CD4-positive, alpha-beta T cell treated with Interleukin-15 for 4 hours (primary cell): Measurements from ENCODE around the gene SEMG2.

Experiments
- DNase-seq: peaks from one replicate; pipeline ENCODE4 v3.0.0-alpha.2; 2020; ENCODE audit warnings: low spot score

SEMG2 gene, protein sequence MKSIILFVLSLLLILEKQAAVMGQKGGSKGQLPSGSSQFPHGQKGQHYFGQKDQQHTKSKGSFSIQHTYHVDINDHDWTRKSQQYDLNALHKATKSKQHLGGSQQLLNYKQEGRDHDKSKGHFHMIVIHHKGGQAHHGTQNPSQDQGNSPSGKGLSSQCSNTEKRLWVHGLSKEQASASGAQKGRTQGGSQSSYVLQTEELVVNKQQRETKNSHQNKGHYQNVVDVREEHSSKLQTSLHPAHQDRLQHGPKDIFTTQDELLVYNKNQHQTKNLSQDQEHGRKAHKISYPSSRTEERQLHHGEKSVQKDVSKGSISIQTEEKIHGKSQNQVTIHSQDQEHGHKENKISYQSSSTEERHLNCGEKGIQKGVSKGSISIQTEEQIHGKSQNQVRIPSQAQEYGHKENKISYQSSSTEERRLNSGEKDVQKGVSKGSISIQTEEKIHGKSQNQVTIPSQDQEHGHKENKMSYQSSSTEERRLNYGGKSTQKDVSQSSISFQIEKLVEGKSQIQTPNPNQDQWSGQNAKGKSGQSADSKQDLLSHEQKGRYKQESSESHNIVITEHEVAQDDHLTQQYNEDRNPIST

GRCh38 chr20:45221076-45221475, at the start of gene SEMG2:
Gene SEMG2 (plus strand): TSS chr20:45221373. CDS start chr20:45221390, 17 bp downstream.
- DNase-seq: no peak

- no peak for DNase-seq
Measured at GRCh38 chr20:45173522-45173921, 47.7 kb upstream of the SEMG2 start.

DNA sequence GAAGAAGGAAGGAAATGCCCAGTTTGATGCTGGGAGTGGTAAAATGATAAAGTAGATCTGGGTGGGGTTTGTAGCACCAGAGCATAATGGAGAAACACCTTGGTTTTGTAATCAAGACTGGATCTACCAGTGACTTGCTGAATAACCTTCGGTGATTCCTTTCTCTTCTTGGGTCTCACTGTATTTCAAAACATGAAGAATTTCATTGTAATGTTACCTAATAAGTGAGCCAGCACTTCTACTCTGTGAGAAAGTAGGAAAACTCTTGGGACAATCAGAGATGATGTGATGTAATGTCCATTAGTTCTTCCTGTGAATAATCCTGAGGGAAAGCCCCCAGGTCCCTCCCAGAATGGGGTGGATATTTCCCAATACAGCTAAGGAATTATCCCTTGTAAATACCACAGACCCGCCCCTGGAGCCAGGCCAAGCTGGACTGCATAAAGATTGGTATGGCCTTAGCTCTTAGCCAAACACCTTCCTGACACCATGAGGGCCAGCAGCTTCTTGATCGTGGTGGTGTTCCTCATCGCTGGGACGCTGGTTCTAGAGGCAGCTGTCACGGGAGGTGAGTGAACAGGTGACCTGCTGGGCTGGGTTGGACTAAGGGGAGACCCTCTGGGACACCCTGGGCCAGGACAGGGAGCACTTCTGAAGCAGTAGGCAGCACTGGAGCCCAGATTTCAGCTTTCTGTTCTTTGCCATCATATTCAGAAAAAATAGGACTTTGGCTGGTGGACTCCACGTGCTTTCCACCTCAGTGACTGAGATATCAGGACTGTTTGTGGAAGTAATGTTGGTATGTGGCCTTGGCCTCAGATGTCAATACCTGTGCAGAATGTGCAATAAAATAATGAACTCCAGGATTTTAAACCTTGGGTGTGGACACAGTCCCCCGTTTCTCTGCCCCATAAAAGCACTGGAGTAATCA, 46.5 kb upstream of the SEMG2 start, which contains the start of gene PI3:
PI3 (plus strand) TSS at position 469 of the 931 bp plus-strand sequence; CDS start at position 490, 21 bp downstream.
- no peak for DNase-seq

- no peak for DNase-seq
Measured at GRCh38 chr20:45176526-45177267, 44.5 kb upstream of the SEMG2 start.

- DNase-seq: no peak
Measured at GRCh38 chr20:45179166-45179565, 42.0 kb upstream of the SEMG2 start.

DNA sequence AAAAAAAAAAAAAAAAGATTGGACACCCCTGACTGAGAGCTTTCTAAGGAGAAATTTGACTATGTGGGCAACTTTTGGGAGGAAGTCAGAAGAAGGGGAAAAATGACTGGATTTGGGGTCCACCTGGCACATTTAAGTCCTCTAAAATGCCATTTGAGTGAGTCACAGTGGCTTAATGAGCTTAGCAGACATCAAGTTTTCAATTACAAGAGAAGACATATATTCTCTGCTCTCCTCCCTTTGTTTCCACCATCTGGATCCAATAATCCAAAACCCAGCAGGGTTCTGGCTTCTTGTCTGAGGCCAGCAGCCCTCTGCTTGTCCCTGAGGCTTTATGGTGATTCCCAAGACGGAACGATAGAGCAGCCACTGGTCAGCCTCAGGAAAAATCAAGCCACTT, 39.5 kb upstream of the SEMG2 start:
- no peak for DNase-seq

DNA sequence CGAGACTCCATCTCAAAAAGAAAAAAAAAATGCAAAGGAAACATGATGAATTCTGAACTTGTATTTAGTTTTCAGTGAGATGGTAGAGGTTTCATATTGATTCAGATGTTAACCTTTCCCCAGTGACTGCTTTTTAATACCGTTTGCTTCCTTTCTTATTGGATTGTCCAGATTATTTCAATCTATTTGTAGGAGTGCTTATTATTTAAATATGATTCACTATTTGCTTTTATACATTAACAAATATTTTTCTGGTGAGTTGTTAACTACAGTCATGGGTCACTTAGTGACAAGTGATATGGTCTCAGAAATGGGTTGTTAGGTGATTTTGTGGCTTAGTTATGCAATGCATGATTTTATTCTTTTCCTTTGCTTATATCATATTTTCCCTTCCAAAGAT, 38.1 kb upstream of the SEMG2 start:
- DNase-seq: no peak

DNA sequence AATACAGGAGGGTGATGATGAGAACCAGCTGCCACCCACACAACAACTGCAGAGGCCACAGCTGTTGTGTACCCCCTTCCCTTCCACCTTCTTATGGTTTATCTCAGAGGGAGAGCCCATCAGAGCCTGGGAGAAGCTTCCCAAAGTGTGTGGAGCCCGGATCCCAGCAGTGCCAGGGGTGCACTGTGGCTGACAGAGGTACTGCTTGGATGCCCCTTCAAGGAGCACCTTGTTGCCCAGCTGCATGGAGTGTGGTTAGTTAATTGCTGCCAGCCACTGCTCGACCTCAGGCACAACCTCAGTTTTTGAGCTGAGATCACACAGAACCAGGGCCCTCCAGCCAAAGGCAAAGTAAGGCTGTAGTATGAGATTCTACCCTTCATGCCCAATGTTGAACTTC, 33.5 kb upstream of the SEMG2 start:
- DNase-seq: no peak

DNA sequence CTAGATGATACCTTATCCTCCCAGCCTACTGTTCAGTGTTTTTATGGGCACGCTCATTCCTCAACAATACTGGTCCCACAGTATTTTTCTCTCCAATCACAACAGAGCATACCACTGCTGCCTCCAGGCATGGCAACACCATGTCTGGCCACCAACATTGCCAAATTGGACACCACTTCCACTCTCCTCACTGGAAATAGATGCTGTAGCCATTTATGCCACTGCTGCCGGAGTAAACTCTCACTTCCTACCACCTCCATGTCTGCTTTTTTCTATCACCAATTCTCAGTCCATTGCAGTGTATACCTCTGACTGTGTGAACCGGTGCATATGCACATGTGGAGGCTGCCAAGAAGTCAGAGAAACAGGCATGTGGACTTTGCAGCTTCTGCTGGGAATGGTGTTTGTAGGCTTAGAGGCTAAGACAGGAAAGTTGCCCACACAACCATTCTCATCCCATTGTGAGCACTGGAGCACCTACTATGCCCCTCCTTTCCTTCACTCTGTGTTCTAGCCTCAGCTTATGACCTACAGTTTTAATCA, 32.0 kb upstream of the SEMG2 start:
- no peak for DNase-seq

GRCh38 chr20:45189861-45190260, 31.3 kb upstream of the SEMG2 start:
- no peak for DNase-seq

DNA sequence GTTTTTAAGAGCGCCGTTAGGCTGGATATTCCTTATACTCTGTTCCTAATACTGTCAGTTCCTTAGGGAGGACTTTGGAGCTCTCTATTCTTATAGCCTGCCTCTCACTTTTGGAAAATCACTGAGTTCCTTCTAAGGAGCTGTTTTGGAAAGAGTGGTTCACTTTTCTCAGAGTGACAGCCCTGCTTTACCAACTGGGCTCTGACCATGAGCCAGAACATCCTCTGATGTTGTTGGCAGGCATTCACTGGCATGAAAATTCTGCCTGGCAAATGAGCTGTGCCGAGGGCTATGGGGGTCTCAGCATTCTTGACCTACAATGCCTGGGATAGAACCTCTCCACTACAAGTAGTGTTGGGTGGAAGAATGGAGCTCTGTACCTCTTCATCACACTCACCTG, 29.2 kb upstream of the SEMG2 start:
- DNase-seq: no peak

- DNase-seq: no peak
Measured at GRCh38 chr20:45193331-45193730, 27.8 kb upstream of the SEMG2 start.

GRCh38 chr20:45206725-45207124, 14.4 kb upstream of the SEMG2 start, which contains the start of gene SEMG1:
Gene SEMG1 (plus strand): TSS chr20:45207033. CDS start chr20:45207054, 21 bp downstream.
- DNase-seq: no peak

GRCh38 chr20:45209924-45210323, 11.2 kb upstream of the SEMG2 start:
- DNase-seq: no peak

DNA sequence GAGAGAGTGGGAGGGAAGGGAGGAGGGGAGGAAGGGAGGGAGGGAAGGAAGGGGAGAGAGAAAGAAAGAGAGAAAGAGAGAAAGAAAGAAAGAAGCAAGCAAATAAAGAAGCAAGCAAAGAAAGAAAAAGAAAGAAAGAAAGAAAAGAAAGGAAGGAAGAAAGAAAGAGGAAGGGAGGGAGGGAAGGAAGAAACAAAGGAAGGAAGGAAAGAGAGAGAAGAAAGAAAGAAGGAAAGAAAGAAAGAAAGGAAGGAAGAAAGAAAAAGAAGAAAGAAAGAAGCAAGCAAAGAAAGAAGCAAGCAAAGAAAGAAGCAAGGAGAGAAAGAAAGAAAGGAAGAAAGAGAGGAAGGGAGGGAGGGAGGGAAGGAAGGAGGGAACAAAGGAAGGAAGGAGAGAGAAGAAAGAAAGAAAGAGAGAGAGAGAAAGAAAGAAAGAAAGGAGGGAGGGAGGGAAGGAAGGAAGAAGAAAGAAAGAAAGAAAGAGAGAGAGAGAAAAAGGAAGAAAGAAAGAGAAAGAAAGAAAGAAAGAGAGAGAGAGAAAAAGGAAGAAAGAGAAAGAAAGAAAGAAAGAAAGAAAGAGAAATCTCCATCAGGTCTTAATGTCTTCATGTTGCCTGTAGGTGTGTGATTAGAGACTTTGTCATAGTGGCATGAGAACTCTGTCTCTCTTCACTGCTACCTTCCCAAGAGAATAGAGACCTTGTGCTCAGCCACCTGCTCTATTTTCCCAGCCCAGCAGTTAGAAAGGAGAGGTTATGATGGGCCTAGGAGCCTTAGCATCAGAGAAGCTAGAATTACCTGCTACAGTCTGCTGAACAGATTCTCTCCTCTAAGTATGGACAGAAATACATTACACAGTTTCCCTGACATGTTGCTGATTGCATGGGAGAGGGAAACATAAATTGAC, 9.4 kb upstream of the SEMG2 start:
- DNase-seq: no peak

DNA sequence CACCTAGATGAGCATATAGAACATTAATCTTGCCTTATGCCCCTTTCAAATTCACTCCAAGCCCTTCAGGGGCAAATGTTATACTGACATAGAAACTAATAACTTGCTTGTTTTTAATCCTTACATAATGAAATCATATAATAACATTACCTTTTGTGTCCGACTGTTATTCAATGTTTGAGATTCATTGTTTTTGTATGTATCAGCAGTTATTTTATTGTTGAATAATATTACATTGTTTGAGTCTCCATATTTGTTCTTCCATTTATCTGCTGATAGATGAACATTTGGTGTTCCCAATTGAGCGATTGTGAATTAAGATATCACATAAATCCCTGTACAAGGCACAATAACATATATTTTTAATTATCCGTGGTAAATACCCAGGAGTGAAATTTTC, 8.3 kb upstream of the SEMG2 start:
- no peak for DNase-seq

- DNase-seq: no peak
Measured at GRCh38 chr20:45218124-45218523, 3.0 kb upstream of the SEMG2 start.

- no peak for DNase-seq
Measured at GRCh38 chr20:45218636-45219035, 2.5 kb upstream of the SEMG2 start.

- DNase-seq: no peak
Measured at GRCh38 chr20:45223136-45223535, 2.0 kb downstream of the SEMG2 start.

DNA sequence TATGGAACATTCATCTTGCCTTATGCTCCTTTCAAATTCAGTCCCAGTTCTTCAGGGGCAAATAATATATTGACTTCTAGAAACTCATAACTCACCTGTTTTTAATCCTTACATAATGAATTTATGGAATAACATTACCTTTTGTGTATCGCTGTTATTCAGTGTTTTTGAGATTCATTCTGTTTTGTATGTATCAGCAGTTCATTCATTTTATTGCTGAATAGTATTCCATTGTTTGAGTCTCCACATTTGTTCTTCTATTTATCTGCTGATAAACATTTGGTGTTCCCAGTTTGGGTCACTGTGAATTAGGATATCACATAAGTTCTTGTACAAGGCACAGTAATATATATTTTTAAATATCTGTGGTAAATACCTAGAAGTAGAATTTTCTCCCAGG, 5.1 kb downstream of the SEMG2 start:
- DNase-seq: no peak
